Choroid plexus epithelial cell (primary cell): ENCODE measurements around the gene TPSD1.
"Not testable (repeated sequence)": the region's sequence is repeated elsewhere in the genome, so short reads cannot be mapped to it uniquely, and the experiment has no call there.

Source experiments
- DNase-seq: peaks from one replicate; pipeline ENCODE4 v3.0.0-alpha.2; 2010; ENCODE audit warnings: low read depth
- H3K4me3 ChIP-seq: 2 replicates; pipeline ENCODE4 v1.5.1; 2011; ENCODE audit warnings: low read depth, mild to moderate bottlenecking, control low read depth, low read length, moderate library complexity
- CTCF ChIP-seq: conservative IDR thresholded peaks from 2 replicates; pipeline ENCODE4 v1.5.1; 2011; ENCODE audit warnings: low read depth, mild to moderate bottlenecking, control low read depth, inconsistent platforms, low read length, moderate library complexity

TPSD1 gene

DNA sequence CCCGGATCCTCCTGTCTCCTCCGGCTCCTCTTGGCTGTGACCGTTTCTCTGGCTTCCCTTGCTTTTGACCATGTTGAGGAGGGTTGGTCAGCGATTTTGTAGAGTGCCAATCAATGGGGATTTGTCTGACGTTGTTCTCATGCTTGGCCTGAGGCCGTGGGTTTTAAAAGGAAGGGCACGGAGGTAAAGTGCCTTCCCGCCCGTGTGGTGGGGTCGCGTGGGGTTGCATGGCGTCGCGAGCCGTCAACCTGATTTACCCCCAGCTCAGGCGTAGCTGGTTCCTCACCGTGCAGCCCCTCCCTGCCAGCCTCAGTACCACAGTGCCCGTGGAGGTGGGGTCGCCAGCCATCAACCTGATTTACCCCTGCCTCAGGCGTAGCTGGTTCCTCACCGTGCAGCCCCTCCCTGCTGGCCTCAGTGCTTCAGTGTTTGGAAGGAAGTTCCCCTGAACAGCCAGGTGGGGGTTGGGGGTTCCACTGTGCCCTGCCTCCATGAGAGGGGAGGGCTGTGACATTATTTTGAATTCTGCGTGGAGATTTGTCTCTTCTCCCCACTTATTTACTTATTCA, 10.3 kb upstream of the TPSD1 start:
- H3K4me3 ChIP-seq = no peak overlapping the region
- TF ChIP-seq CTCF = no peak
- no peak for DNase-seq

DNA sequence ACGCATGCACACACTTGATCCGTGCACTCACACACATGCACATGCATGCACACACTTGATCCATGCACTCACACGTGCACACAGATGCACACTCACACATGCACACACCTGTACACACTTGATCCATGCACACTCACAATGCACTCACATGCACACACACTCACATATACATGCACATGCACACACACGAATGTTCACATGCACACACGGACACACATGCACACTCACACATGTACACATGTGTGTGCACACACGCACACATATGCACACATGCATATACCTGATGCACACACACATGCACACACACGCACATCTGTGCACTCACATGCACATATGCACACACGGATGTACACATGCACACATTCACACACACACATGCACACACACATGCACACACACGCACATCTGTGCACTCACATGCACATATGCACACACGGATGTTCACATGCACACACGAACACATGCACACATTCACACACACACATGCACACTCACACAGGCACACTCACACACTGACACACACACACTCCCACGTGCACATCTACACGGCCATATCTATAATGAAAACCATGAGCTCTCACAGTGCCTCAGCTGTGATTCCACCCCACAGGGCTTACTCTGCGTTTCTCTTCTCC, 7.8 kb upstream of the TPSD1 start:
- DNase-seq, H3K4me3 ChIP-seq: not testable (repeated sequence)

- not testable (repeated sequence) for DNase-seq, H3K4me3 ChIP-seq
These were observed 6.7 kb upstream of the TPSD1 start for GRCh38 chr16:1249031-1249755.

DNA sequence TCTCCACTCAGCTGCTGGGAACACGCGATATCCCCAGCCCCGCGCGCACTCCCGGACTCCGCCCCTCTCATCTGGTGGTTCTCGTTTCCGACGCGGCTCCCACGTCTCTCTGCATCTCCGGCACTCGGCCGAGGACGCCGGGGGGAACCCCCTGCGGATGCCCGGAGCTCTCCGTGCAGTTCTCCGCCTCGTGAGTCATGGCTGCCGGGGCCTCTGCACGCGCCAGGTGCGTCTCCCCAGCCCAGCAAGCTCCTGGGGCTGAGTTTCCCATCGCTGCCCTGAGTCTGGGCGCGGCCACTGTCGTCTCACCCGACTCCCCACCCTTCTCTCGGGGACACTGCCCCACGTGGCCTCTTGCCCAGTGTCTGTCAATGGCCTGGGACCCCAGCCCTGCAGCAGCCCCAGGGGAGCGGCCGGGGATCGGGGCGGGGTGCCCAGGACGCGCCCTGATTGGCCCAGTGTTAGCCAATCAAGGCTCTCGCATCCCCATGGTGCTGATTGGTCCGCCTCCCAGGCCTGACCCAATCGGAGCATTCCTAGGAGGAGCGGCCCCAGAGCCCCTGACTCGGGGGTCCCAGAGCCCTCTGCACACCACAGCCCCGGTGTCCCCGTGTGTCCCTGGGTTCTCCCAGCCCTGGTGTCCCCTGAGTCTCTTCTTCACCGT, 2.0 kb upstream of the TPSD1 start:
- not testable (repeated sequence) for H3K4me3 ChIP-seq, DNase-seq

- DNase-seq, H3K4me3 ChIP-seq: not testable (repeated sequence)
These were observed 1.0 kb upstream of the TPSD1 start for GRCh38 chr16:1254821-1255220.

GRCh38 chr16:1256296-1256873, 516 bp downstream of the TPSD1 start:
- not testable (repeated sequence) for H3K4me3 ChIP-seq, DNase-seq

- no peak for TF ChIP-seq CTCF
These were observed 1.0 kb downstream of the TPSD1 start for GRCh38 chr16:1256874-1257322.

GRCh38 chr16:1257561-1258224, 1.8 kb downstream of the TPSD1 start:
- DNase-seq = no peak
- no peak overlapping the region for H3K4me3 ChIP-seq
- TF ChIP-seq CTCF = no peak

More at GRCh38 chr16:1256874-1257322, 1.0 kb downstream of the TPSD1 start:
- no peak for DNase-seq
- H3K4me3 ChIP-seq = no peak overlapping the region

GRCh38 chr16:1258225-1258600, 2.3 kb downstream of the TPSD1 start:
- no peak overlapping the region for H3K4me3 ChIP-seq
- no peak for DNase-seq
- no peak for TF ChIP-seq CTCF
